PC-9 (cell line): ENCODE measurements around the gene SDK1.

Experiments
- CTCF ChIP-seq: fragments of 200-600 bp; sonication (generic); conservative IDR thresholded peaks from 2 replicates; pipeline ENCODE4 v1.6.1; 2017; ENCODE audit warnings: mixed run types, antibody characterized with exemption, mild to moderate bottlenecking, moderate library complexity
- EZH2 ChIP-seq: fragments of 200-600 bp; sonication (generic); IDR thresholded peaks from 2 replicates; pipeline ENCODE4 v1.8.0; 2017; ENCODE audit warnings: antibody characterized with exemption, low read depth

GRCh38 chr7:4240042-4240441 lies 939.0 kb downstream of the SDK1 start:
- TF ChIP-seq CTCF (no peak), EZH2 (no peak)
